H1 (cell line): ENCODE results near the gene EPHB1. TPM values are rescaled to one million over a fixed set of nuclear protein-coding genes. Genes with fewer than 3 reads are reported as not detected.

Experiments
- CTCF ChIA-PET: fragments of 300-600 bp; sonication (Branson Sonifier 250); formaldehyde crosslinking; loops from one replicate; lab custom pipeline; 2021; ENCODE audit not compliant: partially characterized antibody; lab: Charles Lee
- POLR2A ChIA-PET: fragments of 300-600 bp; sonication (Branson Sonifier 250); formaldehyde crosslinking; loops from one replicate; lab custom pipeline; 2021; ENCODE audit warnings: inconsistent platforms; ENCODE audit not compliant: partially characterized antibody; lab: Charles Lee
- DNase-seq, 2 experiments: peaks; one replicate each; pipeline versions ENCODE4 v3.0.0 to v3.0.0-alpha.2; 2010 to 2022; ENCODE audit warnings: low spot score in 2 of 2, low read depth in 1 of 2, mixed read lengths in 1 of 2
- FAIRE-seq: peaks from 2 replicates; lab custom pipeline; 2011; peaks lifted over from hg19 to GRCh38; lab: Jason Lieb, UNC
- H2AFZ ChIP-seq: 2 replicates; pipeline ENCODE4 v1.8.1; 2012; ENCODE audit warnings: low read length, inconsistent platforms
- H2AK5ac ChIP-seq: 2 replicates; pipeline ENCODE4 v1.6.1; 2013; ENCODE audit warnings: low read depth, low read length
- H2BK120ac ChIP-seq: replicated peaks from 2 replicates; pipeline ENCODE3; 2013; ENCODE audit warnings: low read depth, low read length, inconsistent platforms
- H2BK12ac ChIP-seq: 2 replicates; pipeline ENCODE4 v1.6.1; 2013; ENCODE audit warnings: low read depth, low read length
- H2BK15ac ChIP-seq: 2 replicates; pipeline ENCODE4 v1.6.1; 2013; ENCODE audit warnings: low read length
- H2BK20ac ChIP-seq: 2 replicates; pipeline ENCODE4 v1.6.1; 2013; ENCODE audit warnings: low read length
- H2BK5ac ChIP-seq: 2 replicates; pipeline ENCODE4 v1.6.1; 2013; ENCODE audit warnings: low read depth, low read length
- H3K14ac ChIP-seq: 2 replicates; pipeline ENCODE4 v1.6.1; 2013; ENCODE audit warnings: inconsistent platforms; ENCODE audit not compliant: insufficient read length
- H3K18ac ChIP-seq: 2 replicates; pipeline ENCODE4 v1.6.1; 2013; ENCODE audit warnings: low read length; ENCODE audit errors: extremely low read depth
- H3K23ac ChIP-seq: 2 replicates; pipeline ENCODE4 v1.6.1; 2013; ENCODE audit warnings: inconsistent platforms; ENCODE audit not compliant: insufficient read length
- H3K23me2 ChIP-seq: 2 replicates; pipeline ENCODE4 v1.6.1; 2013; ENCODE audit warnings: low read depth, low read length
- H3K27ac ChIP-seq: 2 replicates; pipeline ENCODE4 v1.6.1; 2011; ENCODE audit warnings: low read depth, low read length, inconsistent platforms
- H3K27me3 ChIP-seq, 4 experiments: replicated peaks in 1 of 4; 1 replicate in 1 of 4; 2 replicates in 3 of 4; pipeline versions ENCODE4 v1.6.1 to v1.8.1; 2011 to 2013; ENCODE audit warnings: low read length in 3 of 4, mild to moderate bottlenecking in 3 of 4, inconsistent platforms in 2 of 4, mixed read lengths in 2 of 4, moderate library complexity in 1 of 4; ENCODE audit not compliant: control insufficient read depth in 3 of 4, insufficient read depth in 3 of 4; ENCODE audit errors: extremely low read depth in 1 of 4
- H3K36me3 ChIP-seq, 4 experiments: 2 replicates each; pipeline versions ENCODE4 v1.6.1 to v1.8.1; 2011 to 2013; ENCODE audit warnings: mild to moderate bottlenecking in 4 of 4, low read length in 3 of 4, moderate library complexity in 2 of 4, control low read depth in 1 of 4, inconsistent platforms in 1 of 4; ENCODE audit not compliant: insufficient read depth in 4 of 4, control insufficient read depth in 2 of 4
- H3K4ac ChIP-seq: replicated peaks from 2 replicates; pipeline ENCODE3; 2013; ENCODE audit warnings: low read length, low read depth, mixed read lengths, inconsistent platforms; ENCODE audit not compliant: insufficient read length
- H3K4me1 ChIP-seq, 4 experiments: replicated peaks in 1 of 4; 1 replicate in 1 of 4; 2 replicates in 3 of 4; pipeline versions ENCODE4 v1.6.1 to v1.8.1; 2011 to 2013; ENCODE audit warnings: low read length in 3 of 4, inconsistent platforms in 2 of 4, mixed read lengths in 1 of 4; ENCODE audit not compliant: insufficient read depth in 4 of 4, control insufficient read depth in 3 of 4
- H3K4me2 ChIP-seq, 2 experiments: 2 replicates each; pipeline versions ENCODE4 v1.6.1 to v1.8.1; 2011 to 2013; ENCODE audit warnings: low read depth in 2 of 2, low read length in 2 of 2, control low read depth in 1 of 2, inconsistent platforms in 1 of 2, mild to moderate bottlenecking in 1 of 2; ENCODE audit not compliant: insufficient read depth in 1 of 2
- H3K4me3 ChIP-seq, 4 experiments: fragments of 200-600, 300-600 bp in 1 of 4; sonication (generic), shearing (Covaris generic), sonication (Bioruptor Twin) in 1 of 4; 2 replicates each; pipeline versions ENCODE4 v1.5.1 to v1.8.1; 2011 to 2016; ENCODE audit warnings: low read length in 4 of 4, low read depth in 3 of 4, control low read depth in 2 of 4, inconsistent platforms in 2 of 4, mild to moderate bottlenecking in 2 of 4, mixed read lengths in 1 of 4, moderate library complexity in 1 of 4; ENCODE audit not compliant: insufficient read depth in 2 of 4; ENCODE audit errors: extremely low read depth in 1 of 4
- H3K56ac ChIP-seq: replicated peaks from 2 replicates; pipeline ENCODE3; 2013; ENCODE audit warnings: low read depth, mild to moderate bottlenecking, mixed read lengths, low read length, inconsistent platforms; ENCODE audit not compliant: insufficient read length
- H3K79me1 ChIP-seq: 2 replicates; pipeline ENCODE4 v1.6.1; 2013; ENCODE audit warnings: low read depth, low read length, control low read depth
- H3K79me2 ChIP-seq, 2 experiments: 2 replicates each; pipeline versions ENCODE4 v1.6.1 to v1.8.1; 2012 to 2013; ENCODE audit warnings: low read length in 2 of 2, mild to moderate bottlenecking in 2 of 2, inconsistent platforms in 1 of 2; ENCODE audit not compliant: insufficient read depth in 2 of 2, control insufficient read depth in 1 of 2
- H3K9ac ChIP-seq, 4 experiments: replicated peaks in 1 of 4; 1 replicate in 1 of 4; 2 replicates in 3 of 4; pipeline versions ENCODE4 v1.6.1 to v1.8.1; 2011 to 2013; ENCODE audit warnings: low read depth in 3 of 4, low read length in 3 of 4, control low read depth in 2 of 4, mild to moderate bottlenecking in 2 of 4, moderate library complexity in 2 of 4, inconsistent platforms in 1 of 4; ENCODE audit errors: extremely low read depth in 1 of 4
- H3K9me3 ChIP-seq, 2 experiments: 2 replicates each; pipeline versions ENCODE4 v1.6.1 to v1.8.1; 2012 to 2013; ENCODE audit warnings: mild to moderate bottlenecking in 2 of 2, moderate library complexity in 2 of 2, control low read depth in 1 of 2, inconsistent platforms in 1 of 2, low read depth in 1 of 2, low read length in 1 of 2, mixed read lengths in 1 of 2; ENCODE audit not compliant: insufficient read depth in 2 of 2
- H4K20me1 ChIP-seq, 2 experiments: replicated peaks in 1 of 2; 2 replicates each; pipeline versions ENCODE3 to v1.8.1; 2011 to 2013; ENCODE audit warnings: inconsistent platforms in 2 of 2, low read length in 2 of 2, mild to moderate bottlenecking in 1 of 2; ENCODE audit not compliant: insufficient read depth in 2 of 2, control insufficient read depth in 1 of 2
- H4K5ac ChIP-seq: 2 replicates; pipeline ENCODE4 v1.6.1; 2013; ENCODE audit warnings: low read length, low read depth, mixed read lengths, inconsistent platforms; ENCODE audit not compliant: insufficient read length
- H4K8ac ChIP-seq: 2 replicates; pipeline ENCODE4 v1.8.0; 2013; ENCODE audit warnings: mild to moderate bottlenecking, moderate library complexity, low read length, inconsistent platforms; ENCODE audit not compliant: insufficient read depth; ENCODE audit errors: extremely low read depth
- H4K91ac ChIP-seq: replicated peaks from 2 replicates; pipeline ENCODE3; 2013; ENCODE audit warnings: low read length, mixed read lengths, inconsistent platforms; ENCODE audit not compliant: insufficient read length
- HDAC6 ChIP-seq: IDR thresholded peaks from one replicate; pipeline ENCODE4 v1.7.1; 2012; ENCODE audit warnings: low read depth, mild to moderate bottlenecking, inconsistent platforms, low read length, moderate library complexity
- JUND ChIP-seq: IDR thresholded peaks from 2 replicates; pipeline ENCODE4 v1.6.1; 2011; ENCODE audit warnings: mild to moderate bottlenecking, improper control_type of control experiment, low read length
- KDM1A ChIP-seq: fragments of 200-600, 300-600 bp; sonication (generic); IDR thresholded peaks from 2 replicates; pipeline ENCODE4 v1.7.1; 2016; ENCODE audit warnings: mild to moderate bottlenecking, low read length, borderline replicate concordance
- RAD21 ChIP-seq, 2 experiments: IDR thresholded peaks in 1 of 2; conservative IDR thresholded peaks in 1 of 2; 2 replicates each; pipeline ENCODE4 v1.6.1; 2011; ENCODE audit warnings: low read depth in 2 of 2, low read length in 2 of 2, improper control_type of control experiment in 1 of 2, inconsistent platforms in 1 of 2, mild to moderate bottlenecking in 1 of 2, moderate library complexity in 1 of 2
- SIRT6 ChIP-seq: IDR thresholded peaks from one replicate; pipeline ENCODE4 v1.7.1; 2012; ENCODE audit warnings: low read length, inconsistent platforms
- SIX5 ChIP-seq: IDR thresholded peaks from 2 replicates; pipeline ENCODE4 v1.6.1; 2011; ENCODE audit warnings: mild to moderate bottlenecking, low read depth, low read length
- WGBS, 2 experiments: shearing (Covaris generic) in 1 of 2; methylation state at CpG; one replicate each; pipeline versions ENCODE4 v1.1.6 to v1.1.7; 2013 to 2015; ENCODE audit warnings: low lambda C conversion rate in 2 of 2, mixed read lengths in 2 of 2, inconsistent platforms in 1 of 2, low coverage in 1 of 2, missing lambda C conversion rate in 1 of 2; ENCODE audit not compliant: insufficient replicate concordance in 2 of 2, insufficient coverage in 1 of 2, insufficient read length in 1 of 2; ENCODE audit errors: extremely low coverage in 1 of 2, missing lambda C conversion rate in 1 of 2; 5-methylcytosine and 5-hydroxymethylcytosine counted together
- polyA plus RNA-seq, 7 experiments: library from polyadenylated mRNA; depleted of rRNA in 3 of 7; stranded (reverse) in 5 of 7; unstranded in 2 of 7; fragments of >200 nt in 5 of 7; fragments of 200-250 nt in 2 of 7; gene quantifications; 1 replicate in 5 of 7; 2 replicates in 1 of 7; 4 replicates in 1 of 7; pipeline versions ENCODE4 v1.2.1 to v1.2.3, GENCODE V29; 2011 to 2013; ENCODE audit warnings: missing spikeins in 2 of 7, mixed read lengths in 2 of 7
- total RNA-seq: library from RNA; stranded (reverse); fragmentation: NEBNext Ultra II Directional; extraction: Animal tissue kit (Norgen Biotek cat#: 25700); gene quantifications from 2 replicates; pipeline ENCODE4 v1.2.1, GENCODE V29; 2021
- TF ChIP-seq, protein P1 (sequence below), 3 experiments: IDR thresholded peaks; 1 replicate in 2 of 3; 2 replicates in 1 of 3; pipeline versions ENCODE4 v1.5.1 to v1.6.1; 2011; ENCODE audit warnings: low read length in 3 of 3, mild to moderate bottlenecking in 3 of 3, inconsistent platforms in 2 of 3, low read depth in 1 of 3, moderate library complexity in 1 of 3; ENCODE audit not compliant: insufficient read depth in 1 of 3; ENCODE audit errors: control extremely low read depth in 1 of 3
- TF ChIP-seq, protein P2 (sequence below): IDR thresholded peaks from 2 replicates; pipeline ENCODE4 v1.6.1; 2012; ENCODE audit warnings: inconsistent platforms

Gene EPHB1
- total and polyA plus RNA-seq, 2 of the 8 experiments (the other 6 are each of a cell fraction or from before 2014, with no cell fraction given), result 3.5 to 5.9 TPM

DNA sequence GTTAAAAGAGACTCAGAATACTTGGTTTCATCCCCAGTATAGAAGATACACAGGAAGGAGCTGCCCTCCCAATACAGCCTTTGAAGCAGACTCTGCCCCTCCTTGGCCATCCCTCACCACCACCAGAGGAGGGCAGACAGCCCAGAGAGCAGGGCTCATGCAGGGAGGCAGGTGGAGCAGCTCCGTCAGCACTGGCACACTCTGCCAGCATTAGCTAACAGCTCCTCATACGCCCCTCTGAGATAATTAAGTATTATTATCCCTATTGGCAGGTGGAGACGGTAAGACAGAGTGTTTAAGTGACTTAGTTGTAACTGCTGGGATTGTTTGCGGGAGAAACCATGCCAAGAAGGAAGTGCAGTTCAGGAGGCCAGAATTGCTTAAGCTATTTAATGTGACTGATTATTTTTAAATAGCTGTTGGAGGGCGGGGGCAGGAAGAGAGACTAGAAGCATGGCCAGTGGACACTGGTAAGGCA lies 434.0 kb downstream of the EPHB1 start:
- FAIRE-seq, result peak; percentile 19
- CTCF ChIA-PET, result interaction anchor here (0.8 to 5.1 kb wide), 12 partner anchors 8 to 245 kb away, joined by 3 to 41 read pairs (median 4); no protein-coding TSS in a partner anchor
- Histone ChIP-seq H4K8ac (no peak overlapping the region), H2BK15ac (no peak overlapping the region), H3K9me3 (peaks cover 9 to 10% of the 10 kb centered on the region in 2 experiments), H3K4ac (no peak overlapping the region), H3K23ac (no peak overlapping the region), H2AFZ (no peak overlapping the region), H3K4me2 (no peak overlapping the region), H2AK5ac (0 out of 2 replicates have a peak overlapping the region, but pooled peaks have one; percentile 6), H2BK5ac (peak overlapping the region; percentile 53; the same call in 1 of the 2 replicates), H3K27me3 (no peaks in the 10 kb centered on the region), H2BK12ac (peak overlapping the region; percentile 10; the same call in 1 of the 2 replicates), H3K18ac (no peak overlapping the region), H3K4me1 (peaks cover 2 to 9% (median 5%) of the 10 kb centered on the region in 4 experiments; a peak in 6 of 7 replicates), H3K14ac (no peak overlapping the region), H3K79me1 (no peaks in the 10 kb centered on the region), H4K91ac (no peak overlapping the region), H3K79me2 (no peaks in the 10 kb centered on the region), H2BK20ac (peak overlapping the region; percentile 62; the same call in 1 of the 2 replicates), H2BK120ac (no peak overlapping the region), H3K9ac (no peak overlapping the region), H4K5ac (no peak overlapping the region), H4K20me1 (no peaks in the 10 kb centered on the region), H3K27ac (no peak overlapping the region), H3K56ac (no peak overlapping the region), H3K36me3 (peaks cover 0 to 4% (median 2%) of the 10 kb centered on the region in 4 experiments; a peak in 2 of 8 replicates), H3K23me2 (no peaks in the 10 kb centered on the region), H3K4me3 (no peak overlapping the region)
- POLR2A ChIA-PET, result interaction anchor here (1.4 kb wide), 1 partner anchor 10 kb away, joined by 5 read pairs; no protein-coding TSS in a partner anchor
- TF ChIP-seq JUND (no peak), HDAC6 (no peak), SIX5 (no peak), SIRT6 (no peak), RAD21 (IDR thresholded peaks at IDR 0.05 in 1 of 2, conservative IDR thresholded peaks at IDR 0.05 in 1 of 2; ENCODE audit: low read depth in 2 of 2, low read length in 2 of 2) (peak; percentile 47 to 67), KDM1A (no peak)
- TF ChIP-seq, protein P1, sequence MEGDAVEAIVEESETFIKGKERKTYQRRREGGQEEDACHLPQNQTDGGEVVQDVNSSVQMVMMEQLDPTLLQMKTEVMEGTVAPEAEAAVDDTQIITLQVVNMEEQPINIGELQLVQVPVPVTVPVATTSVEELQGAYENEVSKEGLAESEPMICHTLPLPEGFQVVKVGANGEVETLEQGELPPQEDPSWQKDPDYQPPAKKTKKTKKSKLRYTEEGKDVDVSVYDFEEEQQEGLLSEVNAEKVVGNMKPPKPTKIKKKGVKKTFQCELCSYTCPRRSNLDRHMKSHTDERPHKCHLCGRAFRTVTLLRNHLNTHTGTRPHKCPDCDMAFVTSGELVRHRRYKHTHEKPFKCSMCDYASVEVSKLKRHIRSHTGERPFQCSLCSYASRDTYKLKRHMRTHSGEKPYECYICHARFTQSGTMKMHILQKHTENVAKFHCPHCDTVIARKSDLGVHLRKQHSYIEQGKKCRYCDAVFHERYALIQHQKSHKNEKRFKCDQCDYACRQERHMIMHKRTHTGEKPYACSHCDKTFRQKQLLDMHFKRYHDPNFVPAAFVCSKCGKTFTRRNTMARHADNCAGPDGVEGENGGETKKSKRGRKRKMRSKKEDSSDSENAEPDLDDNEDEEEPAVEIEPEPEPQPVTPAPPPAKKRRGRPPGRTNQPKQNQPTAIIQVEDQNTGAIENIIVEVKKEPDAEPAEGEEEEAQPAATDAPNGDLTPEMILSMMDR (IDR thresholded peaks at IDR 0.05; ENCODE audit: control extremely low read depth in 1 of 3, insufficient read depth in 1 of 3, low read depth in 1 of 3, low read length in 3 of 3), result peak; percentile 53 to 70 (median 62)
- TF ChIP-seq, protein P2, sequence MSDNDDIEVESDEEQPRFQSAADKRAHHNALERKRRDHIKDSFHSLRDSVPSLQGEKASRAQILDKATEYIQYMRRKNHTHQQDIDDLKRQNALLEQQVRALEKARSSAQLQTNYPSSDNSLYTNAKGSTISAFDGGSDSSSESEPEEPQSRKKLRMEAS, result 0 out of 2 replicates have a peak, but pooled peaks have one; percentile 32
- DNase-seq, result no peak
- WGBS, 2 experiments, result 79% methylated on average over 5 of the region's 5 CpGs; no CpG with 5 or more reads in 1 of the 2 experiments
